Keratinocyte (primary cell): Measurements from ENCODE around the gene CHMP1B. TPM values are rescaled to one million over a fixed set of nuclear protein-coding genes. Genes with fewer than 3 reads are reported as not detected.

Source experiments
- DNase-seq: peaks from one replicate; pipeline ENCODE4 v3.0.0-alpha.2; 2011; ENCODE audit warnings: low read depth, missing footprints, low spot score
- FAIRE-seq: peaks from 2 replicates; lab custom pipeline; 2011; peaks lifted over from hg19 to GRCh38; lab: Jason Lieb, UNC
- H2AFZ ChIP-seq: 2 replicates; pipeline ENCODE4 v1.6.0; 2012; ENCODE audit warnings: low read length, control low read depth, inconsistent platforms; ENCODE audit not compliant: control insufficient read depth
- H3K27ac ChIP-seq: 2 replicates; pipeline ENCODE4 v1.5.1; 2011; ENCODE audit warnings: low read length; ENCODE audit not compliant: control insufficient read depth, insufficient read depth
- H3K27me3 ChIP-seq: 3 replicates; pipeline ENCODE4 v1.6.0; 2011; ENCODE audit warnings: low read length; ENCODE audit not compliant: control insufficient read depth, insufficient read depth; ENCODE audit errors: extremely low read depth
- H3K36me3 ChIP-seq, 2 experiments: 2 replicates in 1 of 2; 3 replicates in 1 of 2; pipeline ENCODE4 v1.5.1; 2011; ENCODE audit warnings: low read length in 2 of 2, mild to moderate bottlenecking in 1 of 2; ENCODE audit not compliant: control insufficient read depth in 2 of 2, insufficient read depth in 2 of 2; ENCODE audit errors: extremely low read depth in 1 of 2
- H3K4me1 ChIP-seq: 3 replicates; pipeline ENCODE4 v1.5.1; 2011; ENCODE audit warnings: low read length; ENCODE audit not compliant: control insufficient read depth, insufficient read depth; ENCODE audit errors: extremely low read depth
- H3K4me2 ChIP-seq: 3 replicates; pipeline ENCODE4 v1.6.0; 2011; ENCODE audit warnings: low read depth, low read length; ENCODE audit not compliant: control insufficient read depth, insufficient read depth; ENCODE audit errors: extremely low read depth
- H3K4me3 ChIP-seq, 3 experiments: fragments of 200-600 bp in 1 of 3; sonication (generic) in 1 of 3; 2 replicates in 2 of 3; 3 replicates in 1 of 3; pipeline ENCODE4 v1.5.1; 2011 to 2016; ENCODE audit warnings: low read length in 3 of 3, mild to moderate bottlenecking in 3 of 3, control low read depth in 2 of 3, inconsistent platforms in 1 of 3, low read depth in 1 of 3, mixed read lengths in 1 of 3, mixed run types in 1 of 3, moderate library complexity in 1 of 3; ENCODE audit not compliant: control insufficient read depth in 2 of 3, insufficient read depth in 2 of 3; ENCODE audit errors: extremely low read depth in 1 of 3
- H3K79me2 ChIP-seq: 2 replicates; pipeline ENCODE4 v1.6.0; 2012; ENCODE audit warnings: low read length; ENCODE audit not compliant: control insufficient read depth, insufficient read depth
- H3K9ac ChIP-seq: 3 replicates; pipeline ENCODE4 v1.6.0; 2011; ENCODE audit warnings: low read length; ENCODE audit not compliant: control insufficient read depth, insufficient read depth; ENCODE audit errors: extremely low read depth
- H3K9me1 ChIP-seq: 3 replicates; pipeline ENCODE4 v1.6.0; 2011; ENCODE audit warnings: low read length; ENCODE audit not compliant: control insufficient read depth, insufficient read depth; ENCODE audit errors: extremely low read depth
- H3K9me3 ChIP-seq: 2 replicates; pipeline ENCODE4 v1.5.1; 2012; ENCODE audit warnings: low read depth, low read length; ENCODE audit not compliant: control insufficient read depth
- H4K20me1 ChIP-seq: 3 replicates; pipeline ENCODE4 v1.6.0; 2011; ENCODE audit warnings: low read length; ENCODE audit not compliant: control insufficient read depth, insufficient read depth; ENCODE audit errors: extremely low read depth
- CTCF ChIP-seq, 3 experiments: IDR thresholded peaks in 1 of 3; conservative IDR thresholded peaks in 1 of 3; optimal IDR thresholded peaks in 1 of 3; 2 replicates in 2 of 3; 3 replicates in 1 of 3; pipeline versions ENCODE3 to v1.5.1; 2011; ENCODE audit warnings: low read length in 3 of 3, mild to moderate bottlenecking in 3 of 3, moderate library complexity in 2 of 3, control low read depth in 1 of 3, inconsistent platforms in 1 of 3; ENCODE audit not compliant: insufficient read depth in 2 of 3; ENCODE audit errors: extremely low read depth in 1 of 3
- EZH2 ChIP-seq: IDR thresholded peaks from one replicate; pipeline ENCODE4 v1.6.1; 2012; ENCODE audit warnings: inconsistent platforms, mild to moderate bottlenecking, low read length, moderate library complexity
- dilution Hi-C: fragments of 300-500 bp; cut with MboI; formaldehyde crosslinking; loops from one replicate; pipeline ENCODE4 v1.7.0; 2020; ENCODE audit warnings: low sequenced_read_pairs; ENCODE audit not compliant: extremely low pct_ligation_motif_present
- polyA plus RNA-seq, 5 experiments: library from polyadenylated mRNA; depleted of rRNA in 3 of 5; stranded (reverse) in 3 of 5; stranded (forward) in 1 of 5; unstranded in 1 of 5; fragments of >200 nt; gene quantifications; 1 replicate in 1 of 5; 2 replicates in 3 of 5; 3 replicates in 1 of 5; pipeline versions ENCODE4 v1.2.1 to v1.2.3, GENCODE V29; 2011 to 2012; ENCODE audit warnings: missing spikeins in 2 of 5, low read depth in 1 of 5, low replicate concordance in 1 of 5

Gene CHMP1B
- polyA plus RNA-seq, 1 donor (not counting 4 experiments of a cell fraction or from before 2014, with no cell fraction given): 54.7 TPM

DNA sequence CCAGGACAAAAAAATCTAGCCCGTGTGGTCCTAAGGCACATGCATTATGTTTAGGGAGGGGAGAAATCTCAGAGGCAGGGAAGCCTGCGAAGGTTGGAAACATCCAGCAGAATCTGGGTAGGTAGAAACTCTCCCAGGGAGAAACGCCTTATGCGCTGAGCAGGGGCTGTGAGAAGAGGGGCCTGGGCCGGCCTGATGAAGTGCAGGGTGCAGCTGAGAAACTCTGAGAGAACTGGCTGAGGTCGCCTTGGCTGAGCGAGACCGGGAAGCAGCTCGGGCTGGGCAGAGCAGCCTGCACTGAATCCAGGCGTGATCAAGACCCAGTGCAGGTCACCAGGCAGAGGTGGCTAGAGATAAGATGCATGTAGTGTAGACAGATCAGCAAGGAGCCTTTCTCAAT is 15.1 kb downstream of the CHMP1B start:
- Histone ChIP-seq H2AFZ (no peak overlapping the region), H3K9ac (no peak overlapping the region), H3K36me3 (peaks cover 0 to 2% of the 10 kb centered on the region in 2 experiments), H3K9me3 (no peaks in the 10 kb centered on the region), H3K27me3 (no peaks in the 10 kb centered on the region), H3K4me3 (no peak overlapping the region), H3K4me2 (no peak overlapping the region), H3K4me1 (no peaks in the 10 kb centered on the region), H4K20me1 (no peaks in the 10 kb centered on the region), H3K79me2 (no peaks in the 10 kb centered on the region), H3K9me1 (no peaks in the 10 kb centered on the region), H3K27ac (no peak overlapping the region)
- FAIRE-seq (no peak), DNase-seq (no peak)
- dilution Hi-C loops: no loop called here
- TF ChIP-seq EZH2 (no peak), CTCF (optimal IDR thresholded peaks at IDR 0.05 in 1 of 3, IDR thresholded peaks at IDR 0.05 in 1 of 3, conservative IDR thresholded peaks at IDR 0.05 in 1 of 3; ENCODE audit: extremely low read depth in 1 of 3, insufficient read depth in 2 of 3, low read length in 3 of 3) (no peak)

DNA sequence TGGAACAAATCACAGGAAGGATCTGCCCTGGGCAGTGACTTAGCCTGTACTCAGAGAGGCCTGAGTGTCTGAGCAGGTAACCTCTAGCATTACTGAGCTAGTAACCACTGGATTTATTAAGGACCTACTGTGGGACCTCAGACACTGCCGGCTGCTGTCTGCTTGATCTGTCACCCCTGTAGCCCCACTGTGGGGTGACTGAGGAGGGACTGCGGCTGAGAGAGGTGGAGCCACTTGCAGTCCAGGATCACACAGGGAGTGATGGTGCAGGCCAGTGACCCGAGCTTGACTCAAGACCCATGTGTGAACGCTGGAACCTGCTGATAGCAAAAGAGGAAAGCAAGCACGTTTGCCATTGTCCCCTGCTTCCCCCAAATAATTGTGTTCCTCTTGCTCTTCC is 15.6 kb downstream of the CHMP1B start:
- H4K20me1 ChIP-seq: no peaks in the 10 kb centered on the region
- no peaks in the 10 kb centered on the region for H3K27me3 ChIP-seq
- H3K4me2 ChIP-seq: no peak overlapping the region
- no peak overlapping the region for H3K27ac ChIP-seq
- TF ChIP-seq EZH2 (no peak), CTCF (optimal IDR thresholded peaks at IDR 0.05 in 1 of 3, IDR thresholded peaks at IDR 0.05 in 1 of 3, conservative IDR thresholded peaks at IDR 0.05 in 1 of 3; ENCODE audit: extremely low read depth in 1 of 3, insufficient read depth in 2 of 3, low read length in 3 of 3) (no peak)
- H2AFZ ChIP-seq: no peak overlapping the region
- H3K36me3 ChIP-seq: peaks cover 0 to 2% of the 10 kb centered on the region in 2 experiments
- H3K9ac ChIP-seq: no peak overlapping the region
- H3K9me1 ChIP-seq: no peaks in the 10 kb centered on the region
- DNase-seq (no peak), FAIRE-seq (no peak)
- no peaks in the 10 kb centered on the region for H3K9me3 ChIP-seq
- no peaks in the 10 kb centered on the region for H3K79me2 ChIP-seq
- no peaks in the 10 kb centered on the region for H3K4me1 ChIP-seq
- H3K4me3 ChIP-seq: no peak overlapping the region
- dilution Hi-C loops: no loop called here
